Measurements from ENCODE around the gene RAD51D. TPM values are rescaled to one million over a fixed set of nuclear protein-coding genes. Genes with fewer than 3 reads are reported as not detected.

Gene RAD51D
- 10.3 TPM for total RNA-seq

DNA sequence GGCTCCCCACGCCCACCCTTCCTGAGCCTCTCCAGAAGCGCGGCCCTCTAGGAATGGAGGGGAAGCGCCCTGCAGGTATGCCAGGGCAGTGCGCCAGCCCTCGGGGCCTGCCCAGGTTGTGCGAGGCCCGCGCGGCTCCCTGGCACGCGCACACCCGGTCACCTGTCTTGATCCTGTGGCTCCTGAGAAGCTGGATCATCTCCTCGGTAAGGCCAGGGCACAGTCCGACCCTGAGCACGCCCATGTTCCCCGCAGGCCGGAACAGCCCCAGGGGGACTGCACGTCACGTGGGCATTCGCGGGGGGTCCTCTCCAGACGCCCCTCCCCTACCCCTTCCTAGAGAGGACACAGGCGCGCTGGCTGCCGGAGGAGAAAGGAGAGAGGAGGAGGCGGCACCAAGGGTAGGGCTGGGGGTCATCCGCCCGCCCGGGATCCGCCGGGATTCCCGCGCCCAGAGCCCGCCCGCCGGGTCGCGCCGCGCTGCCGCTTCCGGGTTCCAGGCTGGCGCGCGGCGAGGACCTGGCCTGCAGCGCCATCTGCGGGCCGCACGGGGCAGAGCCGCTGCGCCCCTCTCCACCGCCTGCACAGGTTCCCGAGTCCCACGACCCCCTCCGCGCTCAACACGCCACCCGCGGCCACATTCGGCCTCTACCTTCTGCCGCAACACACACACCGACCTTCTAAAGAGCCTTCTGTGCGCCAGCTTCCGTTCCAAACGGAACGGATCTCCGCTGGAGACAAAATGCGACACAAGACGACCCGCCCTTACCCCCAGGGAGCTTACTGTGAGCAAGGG lies at the start of gene RAD51D:
Gene RAD51D, minus strand, starts transcription at position 491 of the 796 bp plus-strand sequence. Its CDS starts 247 bp downstream, at position 244.

DNA sequence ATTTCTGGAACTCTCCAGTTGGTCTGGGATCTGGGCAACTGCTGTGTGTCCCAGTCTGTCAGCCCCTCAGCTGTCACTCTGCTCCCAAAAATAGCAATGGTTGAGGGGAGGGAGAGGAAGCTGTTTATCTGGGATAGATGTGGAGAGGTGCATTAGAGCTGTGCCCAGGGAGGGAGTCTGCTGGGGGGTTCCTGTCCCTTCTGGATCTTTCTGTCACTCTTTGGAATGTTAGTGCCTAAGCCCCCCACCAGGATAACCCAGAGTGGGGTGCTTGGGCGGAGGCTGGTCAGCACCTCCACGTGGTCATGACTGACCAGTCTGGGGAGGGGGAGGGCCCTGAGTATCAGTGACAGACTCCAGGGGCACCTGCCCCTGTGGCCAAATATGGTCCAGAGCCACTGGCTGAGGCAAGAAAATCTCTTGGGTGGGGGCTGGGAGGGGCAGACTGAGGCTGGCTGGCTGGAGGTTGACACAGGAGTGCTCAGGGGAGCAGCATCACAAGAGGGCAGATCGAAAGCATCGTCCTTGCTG lies 27.8 kb upstream of the RAD51D start, which contains the start of gene UNC45B:
Gene UNC45B, plus strand, starts transcription at position 443 of the 531 bp plus-strand sequence. CDS start 447 bp downstream, outside the sequence.

DNA sequence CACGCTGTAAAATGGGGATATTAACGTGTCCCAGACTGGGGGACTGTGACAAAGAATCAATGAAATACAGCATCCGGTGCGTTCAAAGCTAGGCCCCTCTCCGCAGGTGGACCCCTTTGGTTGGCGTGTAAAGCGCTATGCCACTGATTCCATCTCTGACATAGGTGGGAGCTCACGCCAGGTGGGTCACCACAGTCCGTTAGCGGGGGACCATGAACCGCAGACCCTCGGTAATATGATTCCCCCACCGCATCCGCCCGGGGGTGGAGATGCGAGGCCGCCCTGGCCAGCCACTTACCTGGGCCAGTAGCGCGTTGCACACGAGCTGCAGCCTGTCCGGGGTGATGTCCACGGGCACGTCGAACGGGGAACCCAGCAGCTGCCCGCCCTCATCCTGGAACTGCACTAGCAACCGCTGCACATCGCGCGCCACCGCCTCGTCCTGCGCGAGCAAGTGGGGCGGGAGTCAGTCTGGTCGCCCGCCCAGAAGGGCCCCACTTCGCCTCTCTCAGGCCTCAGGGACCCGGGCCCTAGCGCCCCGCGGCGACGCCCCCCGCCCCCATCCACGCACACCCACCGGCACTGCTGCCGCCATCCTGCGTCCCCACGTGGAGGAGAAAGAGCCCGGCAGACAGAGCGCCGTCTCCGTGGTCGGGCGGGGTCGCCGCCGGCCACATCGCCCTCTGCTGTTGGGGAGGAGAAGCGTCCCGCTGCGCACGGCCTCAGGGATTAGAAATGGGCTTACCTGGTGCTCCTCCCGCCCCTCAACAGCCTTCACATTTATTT lies 22.2 kb upstream of the RAD51D start, which contains the start of gene NLE1:
Gene NLE1, minus strand, starts transcription at position 623 of the 786 bp plus-strand sequence. Its CDS starts 28 bp downstream, at position 595.

DNA sequence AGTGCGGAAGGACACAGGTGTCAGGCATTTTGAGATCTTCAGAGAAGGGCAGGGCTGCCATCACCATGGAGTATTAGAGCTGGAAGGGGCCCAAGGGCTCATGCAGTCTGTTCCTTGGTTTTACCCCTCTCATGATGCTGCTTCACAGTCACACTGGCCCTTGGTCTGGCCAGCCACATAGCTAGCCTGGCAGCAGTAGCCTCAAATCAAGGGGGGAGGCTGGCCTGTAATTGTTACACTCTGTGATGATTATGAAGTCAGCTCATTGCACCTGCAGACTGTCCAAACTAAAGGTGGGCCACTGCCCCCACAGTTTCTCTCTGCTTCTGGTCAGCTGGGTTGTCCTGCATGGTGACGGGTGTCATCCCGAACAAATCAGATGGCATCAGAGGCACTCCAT lies 1.7 kb upstream of the RAD51D start, which contains the start of gene FNDC8:
Gene FNDC8, plus strand, starts transcription at position 301 of the 400 bp plus-strand sequence. Its CDS starts 79 bp downstream, at position 380.

DNA sequence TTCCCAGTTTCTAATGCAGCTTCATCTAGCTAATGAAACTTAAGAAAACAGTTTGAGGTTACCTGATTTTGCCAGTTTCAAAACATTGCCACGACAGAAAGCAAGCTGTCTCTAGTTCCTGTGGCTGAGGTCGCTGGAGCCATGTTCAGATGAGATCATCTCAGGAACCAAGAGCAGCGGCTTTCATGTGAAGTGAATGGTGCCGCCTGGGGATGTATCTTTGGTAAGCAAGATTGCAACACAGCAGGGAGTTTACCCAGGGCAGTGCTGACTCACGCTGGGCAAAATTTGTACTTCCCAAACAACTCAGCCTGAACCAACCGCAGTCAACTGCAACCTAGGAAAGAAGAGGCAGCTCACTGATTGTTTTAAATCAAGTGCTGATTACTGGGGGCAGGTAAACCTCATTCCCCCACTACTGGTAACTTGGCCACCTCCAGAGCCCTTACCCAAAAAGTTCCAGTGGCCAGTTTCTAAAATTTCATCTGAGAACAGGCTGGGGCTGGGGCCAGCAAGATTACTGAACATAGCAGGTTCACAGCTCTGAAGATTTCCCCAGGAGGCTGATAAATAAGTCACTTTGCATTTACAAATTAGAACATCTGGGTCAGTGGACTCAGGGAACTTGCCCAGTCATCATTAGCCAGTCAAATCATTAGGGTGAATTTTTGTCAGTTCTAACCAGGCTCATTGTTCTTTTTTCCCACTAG lies 56.0 kb downstream of the RAD51D start, which contains the start of gene RFFL:
Gene RFFL, minus strand, starts transcription at position 194 of the 710 bp plus-strand sequence. CDS start 37,154 bp downstream, outside the sequence.

Other genes with a start within 250 kb of the RAD51D start
- gene CCT6B, start 158.4 kb downstream of the RAD51D start, total RNA-seq, result 4.5 TPM
- 19.1 TPM for gene ZNF830, start 158.3 kb downstream of the RAD51D start, total RNA-seq
- gene LIG3, start 139.3 kb downstream of the RAD51D start, total RNA-seq, result 68.3 TPM
- gene RFFL, start 56.2 kb downstream of the RAD51D start, total RNA-seq, result 13.2 TPM
- not detected for gene FNDC8, start 1.8 kb upstream of the RAD51D start, total RNA-seq
- gene NLE1, start 22.4 kb upstream of the RAD51D start, total RNA-seq, result 24.4 TPM
- gene UNC45B, start 28.0 kb upstream of the RAD51D start, total RNA-seq, result 14.8 TPM
- gene SLC35G3, start 74.5 kb upstream of the RAD51D start, total RNA-seq, result not detected
- gene SLFN5, start 123.2 kb upstream of the RAD51D start, total RNA-seq, result 17.3 TPM